GM23338 (cell line): ENCODE results near the gene SULT1A2. TPM values are rescaled to one million over a fixed set of nuclear protein-coding genes. Genes with fewer than 3 reads are reported as not detected.

Experiments
- ATAC-seq: fragments of 200-7000 bp; cut with Tn5 transposase; 3 replicates; pipeline ENCODE4 v1.9.1; 2020
- DNase-seq: peaks from one replicate; pipeline ENCODE4 v3.0.0-alpha.2; 2015; ENCODE audit warnings: low spot score
- H2AFZ ChIP-seq: fragments of 200-600 bp; sonication (generic); 2 replicates; pipeline ENCODE4 v1.8.0; 2016; ENCODE audit warnings: antibody characterized with exemption, mild to moderate bottlenecking, moderate library complexity
- H3F3A ChIP-seq: fragments of 200-600 bp; sonication (generic); replicated peaks from 2 replicates; pipeline ENCODE4 v1.8.0; 2017; ENCODE audit warnings: antibody characterized with exemption, mixed run types, low read depth
- H3K27ac ChIP-seq: fragments of 200-600 bp; sonication (generic); 2 replicates; pipeline ENCODE4 v1.6.1; 2016; ENCODE audit warnings: low read depth
- H3K27me3 ChIP-seq: fragments of 200-600 bp; sonication (generic); 2 replicates; pipeline ENCODE4 v1.8.0; 2016; ENCODE audit warnings: mild to moderate bottlenecking, mixed run types, moderate library complexity; ENCODE audit not compliant: insufficient read depth
- H3K36me3 ChIP-seq: fragments of 200-600 bp; sonication (generic); 2 replicates; pipeline ENCODE4 v1.8.0; 2016; ENCODE audit warnings: mild to moderate bottlenecking; ENCODE audit not compliant: insufficient read depth
- H3K4me1 ChIP-seq: fragments of 200-600 bp; sonication (generic); 2 replicates; pipeline ENCODE4 v1.8.0; 2016; ENCODE audit warnings: mild to moderate bottlenecking, moderate library complexity; ENCODE audit not compliant: insufficient read depth
- H3K4me2 ChIP-seq: fragments of 200-600 bp; sonication (generic); 2 replicates; pipeline ENCODE4 v1.7.1; 2017; ENCODE audit warnings: mixed run types
- H3K4me3 ChIP-seq: fragments of 200-600 bp; sonication (generic); 2 replicates; pipeline ENCODE4 v1.6.1; 2016; ENCODE audit warnings: mixed run types
- H3K79me2 ChIP-seq: fragments of 200-600 bp; sonication (generic); replicated peaks from 2 replicates; pipeline ENCODE4 v1.8.0; 2017; ENCODE audit warnings: mild to moderate bottlenecking; ENCODE audit not compliant: insufficient read depth
- H3K9me2 ChIP-seq: fragments of 200-600 bp; sonication (generic); 2 replicates; pipeline ENCODE4 v1.8.0; 2017; ENCODE audit not compliant: insufficient read depth
- H4K20me1 ChIP-seq: fragments of 200-600 bp; sonication (generic); replicated peaks from 2 replicates; pipeline ENCODE4 v1.8.0; 2017; ENCODE audit warnings: mild to moderate bottlenecking; ENCODE audit not compliant: insufficient read depth
- H3K27ac Mint-ChIP-seq: 2 replicates; pipeline ENCODE4 v1.8.0; 2020; ENCODE audit warnings: inconsistent platforms, mild to moderate bottlenecking, moderate library complexity, mixed read lengths
- H3K27me3 Mint-ChIP-seq: 3 replicates; pipeline ENCODE4 v1.8.0; 2022; ENCODE audit warnings: low read depth, mild to moderate bottlenecking, moderate library complexity, mixed read lengths, inconsistent platforms; ENCODE audit not compliant: insufficient read depth, poor library complexity
- H3K36me3 Mint-ChIP-seq: 3 replicates; pipeline ENCODE4 v1.8.0; 2021; ENCODE audit warnings: low read depth, mild to moderate bottlenecking, inconsistent platforms, moderate library complexity, mixed read lengths
- H3K4me1 Mint-ChIP-seq: 3 replicates; pipeline ENCODE4 v1.8.0; 2020; ENCODE audit warnings: mild to moderate bottlenecking, inconsistent platforms, mixed read lengths
- H3K4me3 Mint-ChIP-seq: 3 replicates; pipeline ENCODE4 v1.8.0; 2021; ENCODE audit warnings: moderate library complexity, mild to moderate bottlenecking, inconsistent platforms, mixed read lengths
- H3K9me3 Mint-ChIP-seq: 3 replicates; pipeline ENCODE4 v1.8.0; 2020; ENCODE audit warnings: moderate library complexity, mild to moderate bottlenecking, inconsistent platforms, mixed read lengths
- CREB1 ChIP-seq: fragments of 250-450 bp; sonication (Bioruptor Pico); IDR thresholded peaks from 2 replicates; pipeline ENCODE4 v1.5.0; 2020; ENCODE audit warnings: low read depth, mild to moderate bottlenecking, moderate library complexity
- CTCF ChIP-seq, 2 experiments: fragments of 200-600 bp in 1 of 2; sonication (generic) in 1 of 2; conservative IDR thresholded peaks; 2 replicates each; pipeline versions ENCODE4 v1.5.1 to v1.6.1; 2016 to 2017; ENCODE audit warnings: antibody characterized with exemption in 2 of 2, low read depth in 2 of 2, mild to moderate bottlenecking in 2 of 2, moderate library complexity in 1 of 2
- ETS1 ChIP-seq: IDR thresholded peaks from 2 replicates; pipeline ENCODE4 v1.6.1; 2016; ENCODE audit warnings: antibody characterized with exemption
- EZH2 ChIP-seq: fragments of 200-600 bp; sonication (generic); IDR thresholded peaks from one replicate; pipeline ENCODE4 v1.8.0; 2017; ENCODE audit warnings: antibody characterized with exemption, mild to moderate bottlenecking, low read depth; ENCODE audit not compliant: unreplicated experiment
- EZH2phosphoT487 ChIP-seq: fragments of 200-600 bp; sonication (generic); IDR thresholded peaks from one replicate; pipeline ENCODE4 v1.8.1; 2018; ENCODE audit warnings: antibody characterized with exemption; ENCODE audit not compliant: unreplicated experiment
- JUNB ChIP-seq: IDR thresholded peaks from one replicate; pipeline ENCODE4 v1.6.1; 2016; ENCODE audit warnings: antibody characterized with exemption; ENCODE audit not compliant: unreplicated experiment
- NANOG ChIP-seq: IDR thresholded peaks from 2 replicates; pipeline ENCODE4 v1.6.1; 2016; ENCODE audit warnings: antibody characterized with exemption, borderline replicate concordance
- POLR2AphosphoS5 ChIP-seq: IDR thresholded peaks from 2 replicates; pipeline ENCODE4 v1.6.1; 2016; ENCODE audit warnings: antibody characterized with exemption, low read depth
- STAT1 ChIP-seq: IDR thresholded peaks from one replicate; pipeline ENCODE4 v1.6.1; 2016; ENCODE audit warnings: antibody characterized with exemption; ENCODE audit not compliant: unreplicated experiment
- ZNF114 ChIP-seq: fragments of 250-450 bp; sonication (Bioruptor Pico); IDR thresholded peaks from 2 replicates; pipeline ENCODE4 v1.5.0; 2020; ENCODE audit warnings: mild to moderate bottlenecking, moderate library complexity
- ZNF331 ChIP-seq: fragments of 250-450 bp; sonication (Bioruptor Pico); IDR thresholded peaks from 2 replicates; pipeline ENCODE4 v1.5.0; 2020; ENCODE audit warnings: low read depth, mild to moderate bottlenecking, moderate library complexity
- polyA plus RNA-seq: library from polyadenylated mRNA; unstranded; fragments of >200 nt; fragmentation: Nextera tagmentation; extraction: Ambion mirVana; gene quantifications from 2 replicates; pipeline ENCODE4 v1.2.1, GENCODE V29; 2016
- total RNA-seq: library from RNA; depleted of rRNA; stranded (reverse); fragments of >200 nt; shearing (Covaris generic); gene quantifications from 2 replicates; pipeline ENCODE4 v1.2.3, GENCODE V29; 2014
- TF ChIP-seq, protein P1 (sequence below): IDR thresholded peaks from one replicate; pipeline ENCODE4 v1.6.1; 2018; ENCODE audit warnings: antibody characterized with exemption; ENCODE audit not compliant: unreplicated experiment

The SULT1A2 gene
- total and polyA plus RNA-seq, 2 experiments from 2014 or later: 0.17 to 0.34 TPM

DNA sequence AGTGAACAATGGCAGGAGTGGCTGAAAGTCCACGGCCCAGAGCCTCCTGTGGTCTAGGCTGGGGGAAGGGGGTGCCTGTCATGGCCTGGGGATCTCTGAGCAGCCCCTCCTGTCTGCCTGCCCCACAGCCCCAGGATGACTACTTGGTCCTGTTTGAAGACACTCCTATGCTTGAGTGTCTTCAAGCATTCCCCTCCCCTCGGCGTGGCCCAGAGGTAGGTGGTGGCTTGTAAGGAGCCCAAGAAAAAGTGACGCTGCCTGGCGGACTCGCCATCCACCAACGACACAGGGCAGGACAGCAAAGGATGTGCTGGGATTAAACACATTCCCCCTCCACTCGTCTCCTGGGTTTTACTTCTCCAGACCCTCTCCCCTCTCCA is 7.3 kb upstream of the SULT1A2 start (continued):
- TF ChIP-seq CTCF (conservative IDR thresholded peaks at IDR 0.05; ENCODE audit: low read depth in 2 of 2): no peak
- TF ChIP-seq CREB1: no peak
- TF ChIP-seq, protein P1, sequence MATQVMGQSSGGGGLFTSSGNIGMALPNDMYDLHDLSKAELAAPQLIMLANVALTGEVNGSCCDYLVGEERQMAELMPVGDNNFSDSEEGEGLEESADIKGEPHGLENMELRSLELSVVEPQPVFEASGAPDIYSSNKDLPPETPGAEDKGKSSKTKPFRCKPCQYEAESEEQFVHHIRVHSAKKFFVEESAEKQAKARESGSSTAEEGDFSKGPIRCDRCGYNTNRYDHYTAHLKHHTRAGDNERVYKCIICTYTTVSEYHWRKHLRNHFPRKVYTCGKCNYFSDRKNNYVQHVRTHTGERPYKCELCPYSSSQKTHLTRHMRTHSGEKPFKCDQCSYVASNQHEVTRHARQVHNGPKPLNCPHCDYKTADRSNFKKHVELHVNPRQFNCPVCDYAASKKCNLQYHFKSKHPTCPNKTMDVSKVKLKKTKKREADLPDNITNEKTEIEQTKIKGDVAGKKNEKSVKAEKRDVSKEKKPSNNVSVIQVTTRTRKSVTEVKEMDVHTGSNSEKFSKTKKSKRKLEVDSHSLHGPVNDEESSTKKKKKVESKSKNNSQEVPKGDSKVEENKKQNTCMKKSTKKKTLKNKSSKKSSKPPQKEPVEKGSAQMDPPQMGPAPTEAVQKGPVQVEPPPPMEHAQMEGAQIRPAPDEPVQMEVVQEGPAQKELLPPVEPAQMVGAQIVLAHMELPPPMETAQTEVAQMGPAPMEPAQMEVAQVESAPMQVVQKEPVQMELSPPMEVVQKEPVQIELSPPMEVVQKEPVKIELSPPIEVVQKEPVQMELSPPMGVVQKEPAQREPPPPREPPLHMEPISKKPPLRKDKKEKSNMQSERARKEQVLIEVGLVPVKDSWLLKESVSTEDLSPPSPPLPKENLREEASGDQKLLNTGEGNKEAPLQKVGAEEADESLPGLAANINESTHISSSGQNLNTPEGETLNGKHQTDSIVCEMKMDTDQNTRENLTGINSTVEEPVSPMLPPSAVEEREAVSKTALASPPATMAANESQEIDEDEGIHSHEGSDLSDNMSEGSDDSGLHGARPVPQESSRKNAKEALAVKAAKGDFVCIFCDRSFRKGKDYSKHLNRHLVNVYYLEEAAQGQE: no peak
- no peak for TF ChIP-seq EZH2phosphoT487
- no peak for TF ChIP-seq STAT1
- TF ChIP-seq EZH2: no peak

- no peak overlapping the region for H3K27ac ChIP-seq
- Mint-ChIP-seq H3K9me3 (no peaks in the 10 kb centered on the region), H3K4me3 (no peak overlapping the region), H3K27ac (no peak overlapping the region), H3K27me3 (peaks cover 3% of the 10 kb centered on the region), H3K36me3 (no peaks in the 10 kb centered on the region), H3K4me1 (no peaks in the 10 kb centered on the region)
- no peak overlapping the region for H3K4me3 ChIP-seq
- H3K36me3 ChIP-seq: no peaks in the 10 kb centered on the region
- H3K9me2 ChIP-seq: no peaks in the 10 kb centered on the region
- no peak for ATAC-seq
- no peaks in the 10 kb centered on the region for H3K4me1 ChIP-seq
- no peak for DNase-seq
- H3K79me2 ChIP-seq: no peaks in the 10 kb centered on the region
- H2AFZ ChIP-seq: no peak overlapping the region
- no peak overlapping the region for H3K4me2 ChIP-seq
- no peaks in the 10 kb centered on the region for H4K20me1 ChIP-seq
- no peaks in the 10 kb centered on the region for H3F3A ChIP-seq
- no peaks in the 10 kb centered on the region for H3K27me3 ChIP-seq
- TF ChIP-seq ETS1 (no peak), EZH2 (no peak), POLR2AphosphoS5 (no peak), STAT1 (no peak), ZNF331 (CRISPR knock-in tag) (no peak), EZH2phosphoT487 (no peak), JUNB (no peak), CTCF (conservative IDR thresholded peaks at IDR 0.05; ENCODE audit: low read depth in 2 of 2) (no peak), ZNF114 (no peak), CREB1 (no peak), NANOG (no peak)
- TF ChIP-seq, protein P1: no peak
Measured at GRCh38 chr16:28603381-28604185, 6.7 kb upstream of the SULT1A2 start.
